Activated B cell treated with CpG ODN at 0.5 μM for 24 hours (primary cell): ENCODE measurements around the gene RAPGEF1. TPM values are rescaled to one million over a fixed set of nuclear protein-coding genes. Genes with fewer than 3 reads are reported as not detected.

Source experiments
- ATAC-seq: fragments of 200-7000 bp; cut with Tn5 transposase; one replicate; pipeline ENCODE4 v1.10.0; 2021; ENCODE audit warnings: low read depth, mild to moderate bottlenecking, moderate library complexity
- CTCF ChIA-PET: fragments of 350-600 bp; sonication (Branson Sonifier 250); formaldehyde crosslinking; loops from one replicate; lab custom pipeline; 2021; ENCODE audit warnings: antibody characterized with exemption; lab: Charles Lee
- POLR2A ChIA-PET: fragments of 350-600 bp; sonication (Branson Sonifier 250); formaldehyde crosslinking; loops from one replicate; lab custom pipeline; 2021; ENCODE audit warnings: antibody characterized with exemption; lab: Charles Lee
- DNase-seq: peaks from one replicate; pipeline ENCODE4 v3.0.0; 2022
- H3K27ac Mint-ChIP-seq: one replicate; pipeline ENCODE4 v1.8.0; 2020; ENCODE audit warnings: mixed read lengths
- H3K27me3 Mint-ChIP-seq: one replicate; pipeline ENCODE4 v1.8.0; 2021; ENCODE audit warnings: mixed read lengths
- H3K36me3 Mint-ChIP-seq: one replicate; pipeline ENCODE4 v1.8.0; 2021; ENCODE audit warnings: low read depth, mixed read lengths
- H3K4me1 Mint-ChIP-seq: one replicate; pipeline ENCODE4 v1.8.0; 2021; ENCODE audit warnings: mixed read lengths
- H3K4me3 Mint-ChIP-seq: one replicate; pipeline ENCODE4 v1.8.0; 2020; ENCODE audit warnings: mild to moderate bottlenecking, mixed read lengths
- H3K9me3 Mint-ChIP-seq: one replicate; pipeline ENCODE4 v1.8.0; 2020; ENCODE audit warnings: mixed read lengths
- intact Hi-C: fragments of 100-400 bp; cut with micrococcal nuclease; formaldehyde crosslinking; loops from one replicate; pipeline ENCODE4 v1.15.1; 2024
- total RNA-seq: library from RNA; stranded (reverse); gene quantifications from 2 replicates; pipeline ENCODE4 v1.2.3, GENCODE V29; 2022
- TF ChIP-seq, protein P1 (sequence below): fragments of 200-600 bp; IDR thresholded peaks from one replicate; pipeline ENCODE4 v1.8.0; 2022; ENCODE audit warnings: antibody characterized with exemption, mild to moderate bottlenecking

Gene RAPGEF1, protein sequence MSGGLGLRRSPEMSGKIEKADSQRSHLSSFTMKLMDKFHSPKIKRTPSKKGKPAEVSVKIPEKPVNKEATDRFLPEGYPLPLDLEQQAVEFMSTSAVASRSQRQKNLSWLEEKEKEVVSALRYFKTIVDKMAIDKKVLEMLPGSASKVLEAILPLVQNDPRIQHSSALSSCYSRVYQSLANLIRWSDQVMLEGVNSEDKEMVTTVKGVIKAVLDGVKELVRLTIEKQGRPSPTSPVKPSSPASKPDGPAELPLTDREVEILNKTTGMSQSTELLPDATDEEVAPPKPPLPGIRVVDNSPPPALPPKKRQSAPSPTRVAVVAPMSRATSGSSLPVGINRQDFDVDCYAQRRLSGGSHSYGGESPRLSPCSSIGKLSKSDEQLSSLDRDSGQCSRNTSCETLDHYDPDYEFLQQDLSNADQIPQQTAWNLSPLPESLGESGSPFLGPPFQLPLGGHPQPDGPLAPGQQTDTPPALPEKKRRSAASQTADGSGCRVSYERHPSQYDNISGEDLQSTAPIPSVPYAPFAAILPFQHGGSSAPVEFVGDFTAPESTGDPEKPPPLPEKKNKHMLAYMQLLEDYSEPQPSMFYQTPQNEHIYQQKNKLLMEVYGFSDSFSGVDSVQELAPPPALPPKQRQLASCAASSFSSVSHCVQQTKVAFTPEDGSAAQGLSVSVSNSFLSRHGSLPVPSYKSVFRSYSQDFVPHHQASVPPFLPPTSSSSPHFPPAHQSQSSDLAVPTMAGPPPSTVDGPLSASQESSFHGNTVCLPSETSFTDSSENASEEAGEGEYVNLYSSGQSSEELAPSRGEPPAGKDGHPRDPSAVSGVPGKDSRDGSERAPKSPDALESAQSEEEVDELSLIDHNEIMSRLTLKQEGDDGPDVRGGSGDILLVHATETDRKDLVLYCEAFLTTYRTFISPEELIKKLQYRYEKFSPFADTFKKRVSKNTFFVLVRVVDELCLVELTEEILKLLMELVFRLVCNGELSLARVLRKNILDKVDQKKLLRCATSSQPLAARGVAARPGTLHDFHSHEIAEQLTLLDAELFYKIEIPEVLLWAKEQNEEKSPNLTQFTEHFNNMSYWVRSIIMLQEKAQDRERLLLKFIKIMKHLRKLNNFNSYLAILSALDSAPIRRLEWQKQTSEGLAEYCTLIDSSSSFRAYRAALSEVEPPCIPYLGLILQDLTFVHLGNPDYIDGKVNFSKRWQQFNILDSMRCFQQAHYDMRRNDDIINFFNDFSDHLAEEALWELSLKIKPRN (N-terminal part only)
- total RNA-seq: 278 and 318 TPM in 2 replicates

DNA sequence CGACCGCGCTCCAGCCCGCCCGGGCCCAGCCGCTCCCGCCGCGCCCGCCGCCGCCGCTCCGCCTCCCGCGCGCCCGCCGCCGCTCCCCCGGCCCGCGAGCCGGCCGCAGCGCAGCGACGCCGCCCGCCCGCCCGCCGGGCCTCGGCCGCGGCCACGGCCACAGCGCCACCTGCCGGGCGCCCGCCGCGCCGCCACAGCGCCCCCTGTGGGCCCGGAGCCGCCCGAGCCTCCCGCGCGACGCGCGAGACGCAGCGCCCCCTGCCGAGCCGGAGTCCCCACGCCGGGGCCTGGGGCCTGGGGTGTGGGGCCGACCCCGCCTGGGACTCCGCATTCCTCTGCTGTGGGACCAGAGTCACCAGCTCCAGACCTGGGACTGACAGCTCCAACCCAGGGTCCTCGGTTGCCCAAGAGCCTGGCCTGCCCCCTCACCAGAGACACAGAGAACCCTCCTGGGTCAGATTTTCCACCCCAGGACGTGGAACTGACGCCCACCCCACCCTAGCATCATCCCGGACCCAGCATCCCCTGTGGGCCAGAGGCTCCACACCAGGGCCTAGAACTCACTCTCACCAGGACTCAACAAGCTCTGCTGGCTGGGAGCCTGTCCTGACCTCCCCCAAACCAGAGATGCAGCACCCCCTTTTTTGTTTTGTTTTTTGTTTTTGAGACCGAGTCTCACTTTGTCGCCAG, at the start of gene RAPGEF1:
Gene RAPGEF1 (minus strand): TSS at position 118 of the 690 bp plus-strand sequence. CDS start 246 bp downstream, outside the sequence.
- ChIA-PET POLR2A (interaction anchor here (1.2 to 24.2 kb wide), 11 partner anchors 11 to 149 kb away, joined by 3 to 683 read pairs (median 14); no protein-coding TSS in a partner anchor), CTCF (interaction anchor here (0.7 to 3.2 kb wide), 19 partner anchors 9 to 161 kb away, joined by 3 to 36 read pairs (median 4); no protein-coding TSS in a partner anchor)
- no peaks in the 10 kb centered on the region for H3K27me3 Mint-ChIP-seq
- peak within 1 kb of the TSS; percentile 78 for H3K27ac Mint-ChIP-seq
- H3K4me1 Mint-ChIP-seq: peaks cover 62% of the 10 kb centered on the region
- ATAC-seq (peak; percentile 67), DNase-seq (peak; percentile 97)
- H3K36me3 Mint-ChIP-seq: peaks cover 32% of the 10 kb centered on the region
- intact Hi-C loops: loop anchor here (1.0 to 2.0 kb wide), 5 partner anchors 15 to 149 kb away; no protein-coding TSS in a partner anchor
- H3K4me3 Mint-ChIP-seq: peak within 1 kb of the TSS; percentile 93
- TF ChIP-seq, protein P1, sequence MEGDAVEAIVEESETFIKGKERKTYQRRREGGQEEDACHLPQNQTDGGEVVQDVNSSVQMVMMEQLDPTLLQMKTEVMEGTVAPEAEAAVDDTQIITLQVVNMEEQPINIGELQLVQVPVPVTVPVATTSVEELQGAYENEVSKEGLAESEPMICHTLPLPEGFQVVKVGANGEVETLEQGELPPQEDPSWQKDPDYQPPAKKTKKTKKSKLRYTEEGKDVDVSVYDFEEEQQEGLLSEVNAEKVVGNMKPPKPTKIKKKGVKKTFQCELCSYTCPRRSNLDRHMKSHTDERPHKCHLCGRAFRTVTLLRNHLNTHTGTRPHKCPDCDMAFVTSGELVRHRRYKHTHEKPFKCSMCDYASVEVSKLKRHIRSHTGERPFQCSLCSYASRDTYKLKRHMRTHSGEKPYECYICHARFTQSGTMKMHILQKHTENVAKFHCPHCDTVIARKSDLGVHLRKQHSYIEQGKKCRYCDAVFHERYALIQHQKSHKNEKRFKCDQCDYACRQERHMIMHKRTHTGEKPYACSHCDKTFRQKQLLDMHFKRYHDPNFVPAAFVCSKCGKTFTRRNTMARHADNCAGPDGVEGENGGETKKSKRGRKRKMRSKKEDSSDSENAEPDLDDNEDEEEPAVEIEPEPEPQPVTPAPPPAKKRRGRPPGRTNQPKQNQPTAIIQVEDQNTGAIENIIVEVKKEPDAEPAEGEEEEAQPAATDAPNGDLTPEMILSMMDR: peak; percentile 52
- no peaks in the 10 kb centered on the region for H3K9me3 Mint-ChIP-seq

DNA sequence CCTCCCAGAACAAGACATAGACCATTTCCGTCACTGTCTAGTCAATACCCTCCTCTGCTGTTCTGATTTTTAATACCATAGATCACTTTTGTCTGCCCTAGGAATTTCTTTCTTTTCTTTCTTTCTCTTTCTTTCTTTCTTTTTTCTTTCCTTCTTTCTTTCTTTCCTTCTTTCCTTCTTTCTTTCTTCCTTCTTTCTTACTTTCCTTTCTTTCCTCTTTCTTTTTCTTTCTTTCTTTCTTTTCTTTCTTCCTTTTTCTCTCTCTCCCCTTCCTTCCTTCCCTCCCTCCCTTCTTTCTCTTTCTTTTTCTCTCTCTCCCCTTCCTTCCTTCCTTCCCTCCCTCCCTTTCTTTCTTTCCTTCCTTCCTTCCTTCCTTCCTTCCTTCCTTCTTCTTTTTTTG, 49.0 kb upstream of the RAPGEF1 start:
- ATAC-seq (no peak), DNase-seq (no peak)
- intact Hi-C loops: no loop called here
- Mint-ChIP-seq H3K4me3 (no peak overlapping the region), H3K27ac (no peak overlapping the region), H3K4me1 (no peaks in the 10 kb centered on the region), H3K27me3 (peaks cover 43% of the 10 kb centered on the region), H3K36me3 (no peaks in the 10 kb centered on the region), H3K9me3 (no peaks in the 10 kb centered on the region)
- TF ChIP-seq, protein P1: no peak
- ChIA-PET CTCF (no interaction called here), POLR2A (no interaction called here)

DNA sequence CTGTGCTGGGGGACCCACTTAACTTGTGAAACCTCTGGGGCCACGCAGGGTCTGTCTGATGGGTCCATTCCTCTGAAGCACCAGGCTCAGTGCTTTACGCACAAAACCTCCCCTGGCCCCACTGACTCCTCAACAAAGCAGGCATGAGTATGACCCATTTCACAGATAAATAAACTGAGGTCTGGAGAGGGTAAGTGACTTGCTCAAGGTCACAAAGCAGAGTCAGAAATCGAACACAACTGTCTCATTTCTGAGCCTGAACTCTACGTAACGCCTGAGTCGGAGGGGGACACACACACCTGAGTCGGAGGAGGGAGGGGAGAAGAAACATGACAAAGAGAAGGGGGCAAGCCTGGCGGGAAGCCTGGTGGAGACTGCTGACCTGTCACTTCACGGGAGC, 48.0 kb upstream of the RAPGEF1 start:
- Mint-ChIP-seq H3K27ac (no peak overlapping the region), H3K4me3 (no peak overlapping the region), H3K4me1 (no peaks in the 10 kb centered on the region), H3K36me3 (no peaks in the 10 kb centered on the region), H3K9me3 (peaks cover 3% of the 10 kb centered on the region), H3K27me3 (peaks cover 52% of the 10 kb centered on the region)
- TF ChIP-seq, protein P1: no peak
- ChIA-PET POLR2A (no interaction called here), CTCF (no interaction called here)
- ATAC-seq: no peak
- intact Hi-C loops: no loop called here
- DNase-seq: no peak

DNA sequence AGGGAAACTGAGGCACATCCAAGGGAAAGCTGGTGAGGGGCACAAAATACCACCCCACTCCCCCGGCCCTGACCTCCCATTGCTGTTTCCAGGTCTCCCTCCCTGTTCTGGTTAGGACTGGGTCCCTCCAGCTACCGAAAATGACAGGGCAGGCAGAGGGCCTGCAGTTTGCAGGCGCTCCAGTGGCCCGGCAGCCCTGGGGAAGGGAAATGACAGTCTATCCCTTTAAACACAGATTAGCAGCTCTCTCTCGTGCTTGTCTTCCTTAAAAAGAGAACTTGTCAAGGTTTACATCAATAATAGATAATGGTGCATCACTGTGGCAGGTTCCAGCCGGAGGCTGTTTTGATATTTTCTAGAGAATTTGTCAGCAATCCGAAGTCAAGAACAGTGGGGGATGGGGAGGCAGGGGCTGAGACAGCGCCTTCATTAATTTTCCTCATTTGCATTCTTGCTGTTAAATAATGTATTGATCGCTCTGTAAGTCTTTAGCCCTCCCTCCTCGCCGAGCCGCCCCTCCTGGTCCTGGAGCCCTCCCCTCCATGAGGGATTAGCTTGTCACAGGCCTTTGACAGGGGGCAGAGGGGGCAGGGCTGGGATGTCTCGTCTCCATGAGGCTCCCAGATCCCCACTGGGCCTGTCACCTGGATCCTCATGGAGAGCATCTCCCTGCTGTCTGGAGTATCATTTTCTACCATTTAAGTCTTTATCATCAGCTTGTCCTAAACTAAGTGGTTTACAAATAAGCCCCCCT, 45.0 kb upstream of the RAPGEF1 start:
- TF ChIP-seq, protein P1: no peak
- ChIA-PET POLR2A (no interaction called here), CTCF (no interaction called here)
- no peaks in the 10 kb centered on the region for H3K36me3 Mint-ChIP-seq
- H3K27ac Mint-ChIP-seq: no peak overlapping the region
- ATAC-seq (no peak), DNase-seq (no peak)
- no peak overlapping the region for H3K4me3 Mint-ChIP-seq
- intact Hi-C loops: no loop called here
- H3K27me3 Mint-ChIP-seq: peaks cover 50% of the 10 kb centered on the region
- H3K9me3 Mint-ChIP-seq: peaks cover 7% of the 10 kb centered on the region
- no peaks in the 10 kb centered on the region for H3K4me1 Mint-ChIP-seq
